Stimulated activated CD8-positive, alpha-beta memory T cell treated with anti-CD3 and anti-CD28 coated beads, Interleukin-2, amount 100 ng/mL, for 48 hours (primary cell): ENCODE data around the gene NAB1.

ENCODE experiments used
- DNase-seq, 2 donors: peaks; one replicate each; pipeline ENCODE4 v3.0.0-alpha.2; 2020; ENCODE audit warnings: low read depth in 2 of 2

Gene NAB1

GRCh38 chr2:190713471-190713870 lies 64.6 kb downstream of the NAB1 start:
- DNase-seq, result no peak

- no peak for DNase-seq
Measured at GRCh38 chr2:190714958-190715357, 66.1 kb downstream of the NAB1 start.

- DNase-seq, result no peak
Measured at GRCh38 chr2:190716176-190716807, 67.4 kb downstream of the NAB1 start.

- DNase-seq, result no peak
Measured at GRCh38 chr2:190717306-190717705, 68.4 kb downstream of the NAB1 start.

- no peak for DNase-seq
Measured at GRCh38 chr2:190717764-190718651, 69.1 kb downstream of the NAB1 start.

- DNase-seq, result peak; percentile 38 to 59
Measured at GRCh38 chr2:190718652-190719526, 70.0 kb downstream of the NAB1 start.

GRCh38 chr2:190720276-190720675 lies 71.4 kb downstream of the NAB1 start:
- DNase-seq, result no peak

- no peak for DNase-seq
Measured at GRCh38 chr2:190720691-190721090, 71.8 kb downstream of the NAB1 start.

GRCh38 chr2:190722061-190722759 lies 73.3 kb downstream of the NAB1 start:
- DNase-seq, result no peak

GRCh38 chr2:190722835-190723234 lies 74.0 kb downstream of the NAB1 start:
- DNase-seq, result no peak

- DNase-seq, result no peak
Measured at GRCh38 chr2:190723397-190724090, 74.7 kb downstream of the NAB1 start.

GRCh38 chr2:190726255-190726654 lies 77.4 kb downstream of the NAB1 start:
- DNase-seq, result no peak

- DNase-seq, result no peak
Measured at GRCh38 chr2:190736355-190736754, 87.5 kb downstream of the NAB1 start.

GRCh38 chr2:190740449-190740848 lies 91.6 kb downstream of the NAB1 start:
- DNase-seq, result no peak
